ENCODE measurements around the gene RASSF4.

RASSF4 gene

DNA sequence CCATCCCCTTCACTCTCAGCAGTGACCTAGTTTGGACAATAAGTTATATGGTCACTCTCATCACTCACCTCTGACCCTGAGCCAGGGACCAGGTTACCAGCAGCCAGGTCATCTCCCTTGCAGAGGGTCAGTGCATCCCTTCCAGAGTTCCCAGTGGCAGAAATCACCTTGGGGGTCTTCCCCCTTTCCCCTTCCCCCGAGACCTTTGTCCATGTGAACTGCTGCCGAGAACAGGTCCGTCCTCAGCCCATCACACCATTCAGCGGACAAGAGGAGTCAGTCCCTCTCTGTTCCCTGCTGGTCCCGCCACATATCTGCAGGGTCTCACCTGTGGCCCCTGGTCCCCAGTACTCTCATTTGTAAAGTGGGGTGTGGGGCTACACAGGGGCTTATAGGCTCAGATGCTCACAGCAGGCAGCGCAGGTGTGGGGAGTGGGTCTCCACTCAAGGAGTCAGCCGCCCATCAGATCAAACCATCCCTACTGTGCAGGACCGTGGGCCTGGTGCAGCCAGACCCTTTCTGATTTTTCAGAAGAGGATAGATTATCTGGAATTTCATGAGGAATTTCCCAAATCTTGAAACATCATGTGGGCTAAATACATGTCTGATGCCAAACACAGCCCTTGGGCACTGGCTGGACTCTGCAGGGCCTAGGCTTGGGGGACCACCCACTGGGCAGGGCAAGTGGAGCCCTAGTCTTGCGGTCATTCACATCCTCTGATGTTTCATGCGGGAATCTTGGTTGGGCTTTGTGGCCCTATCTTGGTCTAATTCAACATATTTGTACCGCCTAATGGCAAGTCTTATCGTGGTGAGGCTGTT, 12.5 kb downstream of the RASSF4 start:
- Histone ChIP-seq H3K27ac (ENCODE audit: low read depth, low read length) (no peak overlapping the region), H3K27me3 (ENCODE audit: control insufficient read depth, insufficient read depth, low read length) (no peaks in the 10 kb centered on the region), H3K4me1 (ENCODE audit: control insufficient read depth, insufficient read depth, low read length) (peaks cover 2% of the 10 kb centered on the region), H3K4me3 (ENCODE audit: low read length) (no peak overlapping the region), H3K9ac (ENCODE audit: low read length) (no peak overlapping the region), H3K36me3 (ENCODE audit: control insufficient read depth, insufficient read depth, low read length) (no peaks in the 10 kb centered on the region)

DNA sequence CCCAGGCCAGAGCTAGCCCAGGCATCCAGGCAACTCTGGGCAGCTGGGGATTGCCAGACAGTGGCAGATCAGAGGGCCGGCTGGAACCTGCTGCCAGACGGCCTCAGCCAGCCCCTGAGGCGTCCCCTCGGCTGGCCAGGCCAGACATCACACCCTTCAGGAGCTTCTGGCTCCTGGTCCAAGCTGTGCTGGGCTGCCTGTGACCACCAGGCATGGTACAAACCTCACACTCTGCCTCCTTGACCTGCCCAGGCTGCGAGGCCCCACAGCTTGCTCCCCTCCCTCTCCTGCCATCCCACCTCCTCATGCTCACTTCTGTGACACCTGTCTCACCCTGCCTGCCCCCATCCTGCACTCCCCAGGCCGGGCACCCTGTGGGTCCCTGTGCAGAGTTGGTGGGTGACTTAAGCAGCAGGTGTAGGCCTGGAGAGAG, 13.3 kb downstream of the RASSF4 start:
- H3K4me1 ChIP-seq (ENCODE audit: control insufficient read depth, insufficient read depth, low read length): peaks cover 6% of the 10 kb centered on the region
- no peak overlapping the region for H3K27ac ChIP-seq (ENCODE audit: low read depth, low read length)
- H3K4me3 ChIP-seq (ENCODE audit: low read length): no peak overlapping the region
- H3K9ac ChIP-seq (ENCODE audit: low read length): no peak overlapping the region
- H3K27me3 ChIP-seq (ENCODE audit: control insufficient read depth, insufficient read depth, low read length): no peaks in the 10 kb centered on the region
- no peaks in the 10 kb centered on the region for H3K36me3 ChIP-seq (ENCODE audit: control insufficient read depth, insufficient read depth, low read length)

DNA sequence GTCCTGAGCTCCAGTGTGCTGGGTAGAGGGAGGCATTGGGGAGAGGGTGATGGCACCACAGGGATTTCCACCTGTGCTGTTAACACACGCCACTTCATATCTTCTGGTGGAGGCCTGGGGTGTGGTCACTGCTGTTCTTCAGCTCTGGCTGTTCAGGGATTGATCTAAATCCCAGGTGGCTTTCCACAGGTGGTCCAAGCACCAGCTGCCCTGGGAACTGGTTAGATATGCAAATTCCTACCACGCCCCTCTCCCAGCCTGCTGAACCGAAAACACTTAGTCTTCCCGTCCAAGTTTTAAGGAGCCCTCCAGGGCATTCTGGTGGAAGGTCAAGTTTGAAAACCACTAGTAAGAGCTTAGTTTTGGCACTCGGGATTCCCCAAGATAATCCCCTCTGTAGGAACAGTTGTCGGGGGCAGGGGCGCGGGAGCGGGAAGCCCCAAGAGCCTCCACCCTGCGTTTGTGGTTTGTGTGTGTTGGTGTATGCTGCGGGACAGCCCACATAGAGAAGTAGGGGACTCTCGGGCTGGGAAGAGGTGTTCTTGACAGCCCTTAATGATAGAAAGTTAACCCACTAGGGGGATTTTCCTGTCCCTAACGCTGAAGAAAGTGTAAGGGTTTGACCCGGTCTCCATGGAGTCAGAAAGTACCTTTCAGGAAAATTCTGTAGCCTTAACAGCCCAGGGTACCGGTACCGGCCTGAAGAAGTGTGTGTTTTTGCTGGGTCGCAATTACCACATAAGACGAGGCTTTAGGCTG, 13.9 kb downstream of the RASSF4 start:
- Histone ChIP-seq H3K9ac (ENCODE audit: low read length) (no peak overlapping the region), H3K27ac (ENCODE audit: low read depth, low read length) (peak overlapping the region; percentile 83), H3K27me3 (ENCODE audit: control insufficient read depth, insufficient read depth, low read length) (no peaks in the 10 kb centered on the region), H3K36me3 (ENCODE audit: control insufficient read depth, insufficient read depth, low read length) (no peaks in the 10 kb centered on the region), H3K4me3 (ENCODE audit: low read length) (no peak overlapping the region), H3K4me1 (ENCODE audit: control insufficient read depth, insufficient read depth, low read length) (peaks cover 6% of the 10 kb centered on the region)

DNA sequence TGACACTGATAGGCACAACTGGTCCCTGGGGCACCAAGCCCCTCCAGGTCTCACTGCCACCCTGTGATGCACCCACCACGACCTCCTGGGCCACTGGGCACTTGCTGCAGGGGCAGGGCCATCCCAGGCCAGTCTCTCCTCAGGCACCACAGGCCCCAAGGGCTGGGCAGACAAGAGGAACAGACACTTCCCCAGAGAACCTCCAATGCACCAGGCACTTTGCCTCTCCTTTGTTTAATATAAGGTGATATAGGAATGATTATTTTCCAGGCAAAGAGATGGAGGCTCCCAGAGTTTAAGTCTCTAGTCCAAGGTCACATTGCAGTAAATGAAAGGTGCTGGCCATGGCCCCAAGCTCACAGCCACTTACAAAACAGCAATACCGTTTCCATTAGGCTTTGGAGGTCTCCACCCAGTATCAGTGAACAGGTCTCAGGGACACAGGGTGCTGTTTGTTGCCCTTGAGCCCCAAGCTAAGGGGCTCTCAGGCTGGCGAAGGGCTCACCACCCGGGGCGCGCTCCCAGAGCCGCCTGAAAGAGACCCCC, 14.6 kb downstream of the RASSF4 start:
- Histone ChIP-seq H3K27ac (ENCODE audit: low read depth, low read length) (peak overlapping the region; percentile 83), H3K36me3 (ENCODE audit: control insufficient read depth, insufficient read depth, low read length) (no peaks in the 10 kb centered on the region), H3K4me3 (ENCODE audit: low read length) (peak overlapping the region; percentile 58), H3K4me1 (ENCODE audit: control insufficient read depth, insufficient read depth, low read length) (peaks cover 8% of the 10 kb centered on the region), H3K27me3 (ENCODE audit: control insufficient read depth, insufficient read depth, low read length) (no peaks in the 10 kb centered on the region), H3K9ac (ENCODE audit: low read length) (peak overlapping the region; percentile 8)

DNA sequence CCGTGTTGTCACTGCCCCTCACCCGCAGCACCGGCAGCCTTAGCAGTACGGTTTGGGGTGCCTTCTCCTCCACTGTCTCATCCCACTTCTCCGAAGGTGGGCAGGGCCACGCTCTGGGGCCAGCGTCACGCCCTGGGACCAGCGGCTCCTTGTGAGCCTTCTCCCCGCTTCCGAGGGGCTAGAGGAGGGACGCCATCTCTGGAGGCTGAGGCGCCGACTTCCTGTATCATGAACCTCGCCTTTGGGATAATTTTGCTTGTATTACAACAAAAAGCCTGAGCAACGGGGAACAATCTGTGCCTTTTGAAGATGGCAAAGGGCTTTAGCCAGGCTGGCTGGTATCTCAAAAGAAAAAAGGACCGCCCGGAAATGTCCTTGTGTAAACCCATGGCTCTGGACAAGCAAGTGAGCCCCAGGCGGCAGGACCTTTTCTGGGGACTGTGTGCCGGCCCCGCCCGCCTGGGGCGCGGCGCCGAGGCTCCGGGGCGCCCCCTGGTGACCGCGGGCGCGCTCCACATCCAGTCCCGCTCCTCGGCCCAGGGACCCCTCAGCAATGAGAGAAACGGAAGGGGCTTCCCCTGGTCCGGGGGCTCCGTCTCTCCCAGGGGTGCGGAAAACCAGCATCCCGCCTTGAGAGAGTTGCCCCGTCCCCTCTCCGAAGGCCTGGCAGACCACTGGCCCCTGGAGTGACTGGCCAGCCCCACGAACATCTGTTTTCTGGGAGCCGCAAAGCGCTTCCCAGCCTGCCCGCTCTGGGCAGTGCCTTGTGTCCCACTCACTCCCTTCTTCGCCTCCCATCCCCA, 15.2 kb downstream of the RASSF4 start:
- no peaks in the 10 kb centered on the region for H3K36me3 ChIP-seq (ENCODE audit: control insufficient read depth, insufficient read depth, low read length)
- peaks cover 14% of the 10 kb centered on the region for H3K4me1 ChIP-seq (ENCODE audit: control insufficient read depth, insufficient read depth, low read length)
- peak overlapping the region; percentile 8 for H3K9ac ChIP-seq (ENCODE audit: low read length)
- H3K27ac ChIP-seq (ENCODE audit: low read depth, low read length): peak overlapping the region; percentile 83
- peak overlapping the region; percentile 58 for H3K4me3 ChIP-seq (ENCODE audit: low read length)
- H3K27me3 ChIP-seq (ENCODE audit: control insufficient read depth, insufficient read depth, low read length): no peaks in the 10 kb centered on the region

DNA sequence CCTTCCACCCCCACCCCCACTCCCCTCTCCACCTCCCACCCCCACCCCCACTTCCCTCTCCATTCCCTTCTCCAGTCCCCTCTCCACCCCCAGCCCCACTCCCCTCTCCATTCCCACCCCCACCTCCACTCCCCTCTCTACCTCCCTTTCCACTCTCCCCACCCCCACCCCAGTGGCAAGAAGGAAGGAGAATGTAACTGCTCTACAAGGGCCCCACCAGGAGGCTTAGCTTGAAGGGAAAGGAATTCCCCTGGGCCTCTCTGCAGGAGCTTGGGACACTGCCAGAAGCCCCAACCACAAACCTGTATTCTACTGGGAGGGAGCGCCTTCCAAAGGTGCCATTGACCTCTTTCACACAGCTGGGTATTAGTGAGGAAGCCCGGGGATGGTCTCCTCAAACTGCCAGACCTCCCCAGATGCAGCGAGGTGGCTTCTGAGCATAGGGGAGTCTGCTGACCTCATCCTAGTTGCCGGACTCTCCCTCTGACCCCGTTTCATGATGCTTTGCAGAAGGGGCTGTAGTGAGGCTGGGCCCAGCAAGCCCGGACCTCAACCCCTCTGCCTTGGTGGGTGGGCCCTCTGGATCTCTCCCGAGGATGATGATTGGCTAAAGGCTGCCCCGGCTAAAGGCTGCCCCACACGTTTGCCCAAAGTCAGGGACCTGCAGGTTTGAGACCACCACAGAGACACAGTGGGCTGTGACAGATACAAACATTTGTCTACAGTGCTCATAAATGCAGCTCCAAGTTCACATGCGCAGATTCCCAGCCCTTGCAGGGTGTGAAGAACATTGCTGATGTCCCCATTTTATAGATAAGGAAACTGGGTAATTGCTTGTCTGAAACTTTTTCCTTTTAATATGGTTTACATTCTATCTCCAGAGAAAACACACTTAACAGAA, 16.1 kb downstream of the RASSF4 start:
- Histone ChIP-seq H3K9ac (ENCODE audit: low read length) (no peak overlapping the region), H3K4me3 (ENCODE audit: low read length) (no peak overlapping the region), H3K27ac (ENCODE audit: low read depth, low read length) (peak overlapping the region; percentile 82), H3K27me3 (ENCODE audit: control insufficient read depth, insufficient read depth, low read length) (no peaks in the 10 kb centered on the region), H3K4me1 (ENCODE audit: control insufficient read depth, insufficient read depth, low read length) (peaks cover 22% of the 10 kb centered on the region), H3K36me3 (ENCODE audit: control insufficient read depth, insufficient read depth, low read length) (no peaks in the 10 kb centered on the region)

DNA sequence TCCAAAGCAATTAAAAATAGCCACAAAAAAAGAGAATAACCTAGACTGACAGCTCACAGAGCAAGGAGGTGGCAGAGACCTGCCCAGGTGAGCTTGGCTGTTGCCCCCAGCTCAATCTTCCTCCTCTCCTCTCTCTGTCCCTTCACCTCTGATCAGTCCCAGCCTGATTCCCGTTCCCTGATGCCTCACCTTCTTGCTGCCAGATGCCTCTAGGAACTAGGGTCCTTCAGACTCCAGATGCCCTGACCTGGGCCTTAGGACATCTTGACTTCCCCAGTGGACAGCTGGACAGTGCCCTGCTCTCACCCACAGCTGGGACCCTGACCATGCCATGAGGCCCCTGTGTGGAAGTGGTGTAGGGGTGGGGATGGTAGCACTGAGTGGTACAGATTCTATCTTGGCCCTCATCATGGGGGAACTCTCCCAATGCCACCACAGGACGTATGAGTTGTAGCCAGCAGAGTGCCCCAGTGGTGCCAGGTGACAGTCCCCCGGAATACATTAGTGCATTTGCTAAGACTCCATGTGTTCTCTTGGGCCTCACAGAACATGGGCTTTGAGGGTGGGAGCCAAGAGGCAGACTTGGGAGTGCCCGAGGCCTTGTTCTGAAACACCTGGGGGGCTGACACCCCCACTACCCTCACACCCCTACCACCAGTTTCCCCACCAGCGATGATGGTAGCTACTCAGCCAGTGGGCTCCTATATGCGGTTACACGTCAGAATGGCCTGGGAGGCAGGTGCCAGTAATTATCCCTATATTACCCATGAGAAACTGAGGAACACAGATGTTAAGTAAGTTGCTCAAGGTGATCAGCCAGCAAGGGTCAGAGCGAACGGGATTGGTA, 17.0 kb downstream of the RASSF4 start:
- peaks cover 29% of the 10 kb centered on the region for H3K4me1 ChIP-seq (ENCODE audit: control insufficient read depth, insufficient read depth, low read length)
- no peak overlapping the region for H3K9ac ChIP-seq (ENCODE audit: low read length)
- H3K27ac ChIP-seq (ENCODE audit: low read depth, low read length): peak overlapping the region; percentile 82
- peak overlapping the region; percentile 64 for H3K4me3 ChIP-seq (ENCODE audit: low read length)
- H3K27me3 ChIP-seq (ENCODE audit: control insufficient read depth, insufficient read depth, low read length): no peaks in the 10 kb centered on the region
- no peaks in the 10 kb centered on the region for H3K36me3 ChIP-seq (ENCODE audit: control insufficient read depth, insufficient read depth, low read length)

DNA sequence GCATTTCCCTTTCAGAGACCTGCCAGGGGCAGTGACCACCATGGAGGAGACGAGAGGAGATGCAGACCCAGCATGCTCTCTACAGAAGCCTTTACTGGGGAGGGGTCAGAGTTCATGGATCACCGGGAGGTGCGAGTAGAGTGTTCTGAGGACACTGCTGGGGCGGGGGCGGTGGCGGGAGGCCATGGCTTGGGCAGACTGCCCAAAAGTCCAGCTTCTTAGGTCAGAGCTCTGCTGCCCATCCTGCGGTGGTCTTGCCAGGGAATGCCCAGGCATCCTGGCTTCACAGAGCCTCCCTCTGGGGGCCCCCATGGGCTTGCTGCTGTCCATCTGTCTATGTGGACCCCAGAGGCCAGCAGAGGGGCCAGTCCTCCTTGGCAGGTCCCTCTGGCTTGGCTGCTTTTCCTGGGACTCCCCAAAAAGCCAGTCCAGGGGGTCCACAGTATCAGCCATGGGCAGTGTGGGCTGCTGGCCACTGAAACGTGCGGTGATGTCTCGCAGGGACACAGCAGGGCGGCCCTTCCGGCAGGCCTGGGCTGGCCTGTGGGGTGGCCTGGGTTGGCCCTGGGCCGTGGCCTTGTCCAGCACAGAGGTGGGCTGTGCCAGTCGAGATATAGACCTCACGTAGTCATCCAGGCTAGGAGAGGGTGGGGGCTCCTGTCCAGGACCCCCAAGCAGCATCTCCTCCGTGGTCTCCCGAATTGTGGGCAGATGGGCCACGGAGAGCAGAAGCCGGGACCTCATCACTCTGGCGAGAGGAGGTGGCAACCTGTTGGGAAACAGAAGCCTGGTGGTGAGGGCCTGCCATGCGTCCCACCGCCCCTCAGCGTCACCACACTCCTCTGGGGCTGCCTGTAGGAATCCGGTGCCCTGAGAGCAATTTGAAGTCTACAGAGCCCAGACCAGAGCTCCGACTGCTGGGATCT, 17.9 kb downstream of the RASSF4 start:
- H3K27me3 ChIP-seq (ENCODE audit: control insufficient read depth, insufficient read depth, low read length): no peaks in the 10 kb centered on the region
- peaks cover 36% of the 10 kb centered on the region for H3K4me1 ChIP-seq (ENCODE audit: control insufficient read depth, insufficient read depth, low read length)
- no peaks in the 10 kb centered on the region for H3K36me3 ChIP-seq (ENCODE audit: control insufficient read depth, insufficient read depth, low read length)
- peak overlapping the region; percentile 64 for H3K4me3 ChIP-seq (ENCODE audit: low read length)
- peak overlapping the region; percentile 82 for H3K27ac ChIP-seq (ENCODE audit: low read depth, low read length)
- no peak overlapping the region for H3K9ac ChIP-seq (ENCODE audit: low read length)

DNA sequence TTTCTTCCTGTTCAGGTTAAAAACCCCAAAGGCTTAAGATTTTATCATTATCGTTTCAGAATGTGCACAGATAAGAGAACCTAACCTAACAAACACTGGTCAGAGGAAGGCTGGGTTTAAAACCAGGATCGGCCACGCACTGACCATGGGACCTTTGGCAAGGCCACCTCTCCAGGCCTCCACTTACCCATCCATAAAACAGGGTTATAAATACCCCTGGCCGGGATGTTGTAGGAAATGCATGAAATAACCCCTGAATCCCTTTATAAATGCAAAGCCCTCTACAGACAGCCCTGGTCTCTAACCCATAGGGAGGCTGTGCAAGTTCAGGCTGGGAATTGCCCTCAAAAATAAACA, 18.6 kb downstream of the RASSF4 start:
- Histone ChIP-seq H3K9ac (ENCODE audit: low read length) (no peak overlapping the region), H3K36me3 (ENCODE audit: control insufficient read depth, insufficient read depth, low read length) (no peaks in the 10 kb centered on the region), H3K4me1 (ENCODE audit: control insufficient read depth, insufficient read depth, low read length) (peaks cover 36% of the 10 kb centered on the region), H3K27me3 (ENCODE audit: control insufficient read depth, insufficient read depth, low read length) (no peaks in the 10 kb centered on the region), H3K27ac (ENCODE audit: low read depth, low read length) (peak overlapping the region; percentile 82), H3K4me3 (ENCODE audit: low read length) (peak overlapping the region; percentile 64)

DNA sequence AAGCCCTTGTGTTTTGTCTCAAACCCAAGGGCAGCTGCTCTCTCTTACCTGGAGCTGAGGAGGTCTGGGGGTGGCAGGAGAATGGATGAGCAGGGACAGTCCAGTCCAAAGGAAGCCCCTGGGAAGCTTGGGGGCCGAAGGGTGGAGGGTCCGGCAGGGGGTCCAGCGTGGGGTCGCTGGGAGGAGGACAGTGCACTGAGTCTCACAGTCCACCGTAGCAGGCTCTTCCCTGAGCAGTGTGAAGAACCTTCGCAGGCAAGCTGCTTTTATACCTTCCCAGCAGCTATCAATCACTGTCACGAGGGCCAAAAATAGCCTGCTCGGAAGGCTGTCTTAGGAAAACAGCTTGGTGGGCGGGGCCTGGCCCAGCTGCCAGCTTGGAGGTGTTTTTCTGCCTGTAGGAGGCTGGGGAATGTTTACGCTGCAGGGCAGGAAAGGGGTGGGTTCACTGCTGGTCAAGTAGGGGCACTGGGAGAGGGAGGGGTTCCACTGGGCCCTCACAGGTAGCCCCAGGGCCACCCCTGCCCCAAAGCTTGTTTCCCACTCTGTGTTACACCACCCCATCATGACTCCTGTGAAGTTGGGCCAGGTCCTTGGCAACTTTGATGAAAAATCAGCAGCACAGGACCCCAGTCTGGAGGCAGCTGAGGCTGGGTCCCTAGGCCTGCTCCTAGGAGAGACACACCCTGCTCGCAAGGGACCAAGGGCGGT, 19.1 kb downstream of the RASSF4 start, which contains the start of gene DEPP1:
Gene DEPP1 (minus strand): TSS at position 240 of the 711 bp plus-strand sequence. CDS start 779 bp downstream, outside the sequence.
- Histone ChIP-seq H3K9ac (ENCODE audit: low read length) (no peak within 1 kb of the TSS), H3K36me3 (ENCODE audit: control insufficient read depth, insufficient read depth, low read length) (no peaks in the 10 kb centered on the region), H3K27ac (ENCODE audit: low read depth, low read length) (peak within 1 kb of the TSS; percentile 82), H3K4me1 (ENCODE audit: control insufficient read depth, insufficient read depth, low read length) (peaks cover 36% of the 10 kb centered on the region), H3K4me3 (ENCODE audit: low read length) (peak within 1 kb of the TSS; percentile 64), H3K27me3 (ENCODE audit: control insufficient read depth, insufficient read depth, low read length) (no peaks in the 10 kb centered on the region)

All from rectal smooth muscle tissue (tissue), 1 donor.